ENCODE data around the gene FAM200B. TPM values are rescaled to one million over a fixed set of nuclear protein-coding genes. Genes with fewer than 3 reads are reported as not detected.

The FAM200B gene
- total RNA-seq, 1 donor from 2014 or later, result 29.3 TPM

- intact Hi-C loops (cut with DNase I), result no loop called here
- Histone ChIP-seq H3K27ac (no peak overlapping the region), H3K36me3 (no peaks in the 10 kb centered on the region), H3K9me3 (no peaks in the 10 kb centered on the region), H3K4me3 (no peak overlapping the region), H3K27me3 (no peaks in the 10 kb centered on the region), H3K4me1 (no peaks in the 10 kb centered on the region)
- no peak for DNase-seq
- no peak for ATAC-seq
- no peak for TF ChIP-seq CTCF (IDR thresholded peaks at IDR 0.05)
These were observed 55.6 kb downstream of the FAM200B start for GRCh38 chr4:15737255-15737654.

- no peak for DNase-seq
- no peak overlapping the region for H3K27ac ChIP-seq
- no peak for ATAC-seq
- H3K4me1 ChIP-seq, result no peaks in the 10 kb centered on the region
- intact Hi-C loops (cut with DNase I), result no loop called here
- H3K9me3 ChIP-seq, result no peaks in the 10 kb centered on the region
- no peak for TF ChIP-seq CTCF (IDR thresholded peaks at IDR 0.05)
- H3K36me3 ChIP-seq, result no peaks in the 10 kb centered on the region
- no peak overlapping the region for H3K4me3 ChIP-seq
- no peaks in the 10 kb centered on the region for H3K27me3 ChIP-seq
These were observed 57.2 kb downstream of the FAM200B start for GRCh38 chr4:15738877-15739276.

Other genes with a start within 250 kb of the FAM200B start
- gene CC2D2A, start 211.9 kb upstream of the FAM200B start, total RNA-seq, result 15.5 TPM
- 101 TPM for gene FBXL5, start 26.5 kb upstream of the FAM200B start, total RNA-seq
- gene BST1, start 21.2 kb downstream of the FAM200B start, total RNA-seq, result 11.0 TPM
- gene CD38, start 96.5 kb downstream of the FAM200B start, total RNA-seq, result 2.4 TPM